ENCODE measurements around the gene TAF8.

GRCh38 chr6:42105709-42106108 is 55.4 kb downstream of the TAF8 start:
- TF ChIP-seq CTCF (IDR thresholded peaks at IDR 0.05) (no peak), POLR2A (IDR thresholded peaks at IDR 0.05) (no peak), EP300 (IDR thresholded peaks at IDR 0.05) (no peak), POLR2AphosphoS5 (IDR thresholded peaks at IDR 0.05) (no peak)

All from suprapubic skin (tissue), 4 donors.